Lung (tissue), 12 donors: ENCODE data around the gene PRKN. TPM values are rescaled to one million over a fixed set of nuclear protein-coding genes. Genes with fewer than 3 reads are reported as not detected.

Experiments
- ATAC-seq: fragments of 200-7000 bp; cut with Tn5 transposase; one replicate; pipeline ENCODE4 v1.9.1; 2020; ENCODE audit warnings: moderate number of reproducible peaks; ENCODE audit not compliant: insufficient read depth, low FRiP score
- DNase-seq, 3 donors: peaks; one replicate each; pipeline ENCODE4 v3.0.0-alpha.2; 2013 to 2017
- H3K27ac ChIP-seq, 2 donors: one replicate each; pipeline ENCODE4 v1.5.1; 2013; ENCODE audit warnings: mild to moderate bottlenecking in 2 of 2, moderate library complexity in 2 of 2, control low read depth in 1 of 2, inconsistent platforms in 1 of 2, low read depth in 1 of 2, low read length in 1 of 2
- H3K27me3 ChIP-seq, 3 donors: one replicate each; pipeline ENCODE4 v1.5.1; 2013; ENCODE audit warnings: low read length in 2 of 3; ENCODE audit not compliant: control insufficient read depth in 3 of 3, insufficient read depth in 3 of 3
- H3K36me3 ChIP-seq, 4 donors: one replicate each; pipeline ENCODE4 v1.5.1; 2013; ENCODE audit warnings: low read length in 4 of 4, mild to moderate bottlenecking in 1 of 4, moderate library complexity in 1 of 4; ENCODE audit not compliant: control insufficient read depth in 4 of 4, insufficient read depth in 4 of 4
- H3K4me1 ChIP-seq, 5 donors: one replicate each; pipeline ENCODE4 v1.5.1; 2013; ENCODE audit warnings: low read length in 5 of 5, mild to moderate bottlenecking in 2 of 5, moderate library complexity in 1 of 5; ENCODE audit not compliant: control insufficient read depth in 5 of 5, insufficient read depth in 5 of 5
- H3K4me3 ChIP-seq: one replicate; pipeline ENCODE4 v1.5.1; 2013; ENCODE audit warnings: mild to moderate bottlenecking, control low read depth, moderate library complexity
- H3K9ac ChIP-seq, 2 donors: one replicate each; pipeline ENCODE4 v1.5.1; 2013; ENCODE audit warnings: low read length in 2 of 2, control low read depth in 1 of 2; ENCODE audit not compliant: insufficient read depth in 1 of 2
- H3K9me3 ChIP-seq, 4 donors: one replicate each; pipeline ENCODE4 v1.5.1; 2013; ENCODE audit warnings: low read length in 3 of 4, mild to moderate bottlenecking in 1 of 4, moderate library complexity in 1 of 4; ENCODE audit not compliant: control insufficient read depth in 4 of 4, insufficient read depth in 3 of 4
- CTCF ChIP-seq: IDR thresholded peaks from 2 replicates; pipeline ENCODE4 v1.5.1; 2012; ENCODE audit warnings: mild to moderate bottlenecking; ENCODE audit errors: control extremely low read depth, extremely low read depth
- WGBS, 2 donors: extraction: QIAGEN DNeasy Blood & Tissue Kit; methylation state at CpG; one replicate each; pipeline ENCODE4 v1.1.7; 2013; 5-methylcytosine and 5-hydroxymethylcytosine counted together
- polyA plus RNA-seq, 2 donors: library from polyadenylated mRNA; stranded (reverse); fragments of 200-250 nt; gene quantifications; one replicate each; pipeline ENCODE4 v1.2.1, GENCODE V29; 2013
- total RNA-seq, 2 donors: library from RNA; depleted of rRNA in 1 of 2; stranded (reverse); fragments of >200 nt in 1 of 2; gene quantifications; one replicate each; pipeline ENCODE4 v1.2.1, GENCODE V29; 2014 to 2021
- donor health status: control.
- donor health status: control.
- donor health status: Bipolar disorder and iron deficiency.
- donor health status: healthy.
- donor health status: DM: yes; HTN: yes; CAD: no.

The PRKN gene
- total and polyA plus RNA-seq, 4 donors = 0.27 to 11.2 (median 3.1) TPM

- 91 to 94% methylated on average over 6 of the region's 6 CpGs for WGBS, 2 donors
- TF ChIP-seq CTCF = no peak
- Histone ChIP-seq H3K27me3 (no peaks in the 10 kb centered on the region), H3K27ac (no peak overlapping the region), H3K4me1 (no peaks in the 10 kb centered on the region), H3K9ac (no peak overlapping the region), H3K36me3 (no peaks in the 10 kb centered on the region), H3K4me3 (no peak overlapping the region), H3K9me3 (peaks cover 0 to 4% (median 2%) of the 10 kb centered on the region in 4 donors)
- no peak for DNase-seq
- no peak for ATAC-seq
Observed at GRCh38 chr6:161607696-161608297, 1119.8 kb downstream of the PRKN start.

DNA sequence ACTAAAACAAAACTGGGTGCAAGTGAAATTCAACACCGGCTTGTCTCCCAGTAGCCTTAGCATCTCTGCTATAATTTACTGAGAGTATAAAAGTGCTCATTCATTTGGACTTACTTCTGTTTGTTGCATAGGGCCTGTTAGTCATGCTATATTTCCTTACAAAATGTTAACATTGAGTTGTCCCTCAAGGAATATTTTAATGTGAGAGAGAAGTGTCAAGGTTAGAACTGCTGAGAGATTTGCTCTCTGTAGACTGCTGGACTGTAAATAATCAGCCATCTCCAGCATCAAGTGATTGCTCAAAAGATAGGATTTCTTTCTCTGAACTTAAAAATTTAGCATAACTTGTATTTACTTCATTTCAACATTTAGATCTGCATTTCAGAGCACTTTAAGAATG is 1125.2 kb downstream of the PRKN start:
- H3K9ac ChIP-seq = no peak overlapping the region
- peaks cover 0 to 4% (median 0%) of the 10 kb centered on the region in 4 donors for H3K9me3 ChIP-seq
- H3K4me1 ChIP-seq = no peaks in the 10 kb centered on the region
- H3K36me3 ChIP-seq = no peaks in the 10 kb centered on the region
- no peak for TF ChIP-seq CTCF
- ATAC-seq (no peak), DNase-seq (no peak)
- no peaks in the 10 kb centered on the region for H3K27me3 ChIP-seq
- whole genome bisulfite sequencing, 2 donors = 92 to 93% methylated on average over 1 of the region's 1 CpG
- H3K27ac ChIP-seq = no peak overlapping the region
- H3K4me3 ChIP-seq = no peak overlapping the region

- ATAC-seq = no peak
- peaks cover 0 to 2% (median 0%) of the 10 kb centered on the region in 4 donors for H3K9me3 ChIP-seq
- H3K9ac ChIP-seq = no peak overlapping the region
- H3K4me3 ChIP-seq = no peak overlapping the region
- no peak for TF ChIP-seq CTCF
- DNase-seq = no peak
- WGBS, 2 donors = 84 to 86% methylated on average over 2 of the region's 2 CpGs
- no peaks in the 10 kb centered on the region for H3K27me3 ChIP-seq
- no peaks in the 10 kb centered on the region for H3K4me1 ChIP-seq
- no peaks in the 10 kb centered on the region for H3K36me3 ChIP-seq
- H3K27ac ChIP-seq = no peak overlapping the region
Observed at GRCh38 chr6:161598896-161599295, 1128.7 kb downstream of the PRKN start.
